HG02943 (cell line): ENCODE measurements around the gene MAGI2.
"Not testable (repeated sequence)": the region's sequence is repeated elsewhere in the genome, so short reads cannot be mapped to it uniquely, and the experiment has no call there.

ENCODE experiments used
- ATAC-seq: cut with Tn5 transposase; IDR thresholded peaks from one replicate; pipeline ENCODE4 v1.9.1; 2021; ENCODE audit warnings: mild to moderate bottlenecking, low read depth, moderate library complexity; ENCODE audit not compliant: unreplicated experiment

Gene MAGI2

DNA sequence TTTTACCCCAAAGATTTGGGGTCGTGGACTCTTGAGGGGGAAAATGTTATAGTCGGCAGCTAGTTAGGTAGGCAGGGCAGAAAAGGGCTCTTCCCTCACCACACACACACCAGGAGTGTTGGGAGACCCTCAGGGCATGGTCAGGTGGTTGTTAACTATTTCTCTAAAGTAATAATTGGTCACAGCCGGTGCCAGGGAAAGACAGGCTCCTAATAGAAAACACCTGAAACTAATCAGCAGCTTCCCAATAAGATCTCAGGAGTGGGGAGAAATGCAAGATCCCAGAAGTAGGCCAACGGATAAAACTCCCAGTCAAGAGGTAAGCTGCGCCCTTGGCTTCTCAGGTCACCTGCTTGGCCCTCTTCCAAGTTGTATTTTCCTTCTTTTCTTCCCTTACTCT, 1441.8 kb downstream of the MAGI2 start:
- ATAC-seq = no peak

- no peak for ATAC-seq
Measured at GRCh38 chr7:78007231-78007630, 1446.2 kb downstream of the MAGI2 start.

GRCh38 chr7:78006063-78006755, 1447.3 kb downstream of the MAGI2 start:
- no peak for ATAC-seq

DNA sequence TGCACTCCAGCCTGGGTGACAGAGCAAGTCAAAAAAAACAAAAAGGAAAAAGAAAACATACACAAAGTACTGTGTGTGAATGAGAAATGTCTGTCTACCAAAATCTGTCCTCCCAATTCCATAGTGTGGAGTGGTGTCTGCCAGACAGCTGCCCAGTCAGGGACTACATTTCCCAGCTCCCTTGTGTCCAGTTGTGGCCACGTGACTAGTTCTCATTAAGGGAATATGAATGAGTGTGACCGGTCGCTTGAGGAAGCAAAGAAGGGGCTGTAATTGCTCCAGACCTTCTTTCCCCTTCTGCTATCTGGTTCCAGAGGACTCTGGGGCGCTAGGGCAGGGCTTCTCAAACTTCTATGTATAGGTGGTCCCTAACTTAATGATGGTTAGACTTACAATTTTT, 1450.8 kb downstream of the MAGI2 start:
- no peak for ATAC-seq

DNA sequence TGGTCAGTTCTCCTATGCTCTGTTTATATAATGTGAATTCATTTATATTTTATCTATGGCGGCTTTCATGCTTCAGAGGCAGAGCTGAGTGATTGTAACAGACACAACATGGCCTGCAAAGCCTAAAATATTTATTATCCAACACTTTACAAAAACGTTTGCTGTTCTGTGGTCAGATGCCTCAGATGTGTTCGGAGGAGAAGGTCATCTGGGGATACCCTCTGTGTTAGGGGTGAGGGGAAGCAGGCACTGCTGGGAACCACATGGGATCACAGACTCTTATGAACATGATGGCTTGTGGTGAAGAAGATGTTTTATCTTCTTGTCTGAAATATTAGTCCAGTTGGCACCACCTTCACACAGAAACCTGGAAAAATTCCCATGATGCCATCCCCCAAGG, 1451.4 kb downstream of the MAGI2 start:
- no peak for ATAC-seq

DNA sequence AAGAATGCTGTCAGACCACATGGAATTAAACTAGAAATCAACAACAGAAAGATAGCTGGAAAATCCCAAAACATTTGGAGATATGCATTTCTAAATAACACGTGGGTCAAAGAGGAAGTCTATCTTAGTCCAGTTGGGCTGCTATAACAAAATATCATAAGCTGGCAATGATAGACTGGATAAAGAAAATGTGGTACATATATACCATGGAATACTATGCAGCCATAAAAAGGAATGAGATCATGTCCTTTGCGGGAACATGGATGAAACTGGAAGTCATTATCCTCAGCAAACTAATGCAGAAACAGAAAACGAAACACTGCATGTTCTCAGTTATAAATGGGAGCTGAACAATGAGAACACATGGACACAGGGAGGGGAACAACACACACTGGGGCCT, 1454.3 kb downstream of the MAGI2 start:
- not testable (repeated sequence) for ATAC-seq

GRCh38 chr7:77995717-77996116, 1457.8 kb downstream of the MAGI2 start:
- ATAC-seq = no peak

GRCh38 chr7:77993838-77994237, 1459.6 kb downstream of the MAGI2 start:
- no peak for ATAC-seq

DNA sequence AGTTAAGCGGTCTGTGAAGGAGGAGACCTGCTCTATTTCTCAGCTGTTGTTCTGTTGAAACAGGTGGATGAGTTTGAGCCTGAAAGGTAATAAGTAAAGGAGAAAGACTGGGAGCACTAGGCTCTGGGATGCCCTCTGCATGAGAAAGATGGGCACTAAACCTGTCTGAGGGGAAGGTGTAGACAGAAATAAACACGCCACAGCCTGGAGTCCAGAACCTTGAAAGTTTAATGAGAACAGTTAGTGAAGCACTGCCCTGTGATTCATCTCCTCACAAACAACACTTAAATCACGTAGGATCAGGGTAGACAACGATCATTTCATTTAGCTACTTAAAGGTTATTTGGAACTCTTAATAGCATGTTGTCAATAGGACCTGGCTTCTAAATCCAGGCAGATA, 1461.8 kb downstream of the MAGI2 start:
- ATAC-seq = no peak

DNA sequence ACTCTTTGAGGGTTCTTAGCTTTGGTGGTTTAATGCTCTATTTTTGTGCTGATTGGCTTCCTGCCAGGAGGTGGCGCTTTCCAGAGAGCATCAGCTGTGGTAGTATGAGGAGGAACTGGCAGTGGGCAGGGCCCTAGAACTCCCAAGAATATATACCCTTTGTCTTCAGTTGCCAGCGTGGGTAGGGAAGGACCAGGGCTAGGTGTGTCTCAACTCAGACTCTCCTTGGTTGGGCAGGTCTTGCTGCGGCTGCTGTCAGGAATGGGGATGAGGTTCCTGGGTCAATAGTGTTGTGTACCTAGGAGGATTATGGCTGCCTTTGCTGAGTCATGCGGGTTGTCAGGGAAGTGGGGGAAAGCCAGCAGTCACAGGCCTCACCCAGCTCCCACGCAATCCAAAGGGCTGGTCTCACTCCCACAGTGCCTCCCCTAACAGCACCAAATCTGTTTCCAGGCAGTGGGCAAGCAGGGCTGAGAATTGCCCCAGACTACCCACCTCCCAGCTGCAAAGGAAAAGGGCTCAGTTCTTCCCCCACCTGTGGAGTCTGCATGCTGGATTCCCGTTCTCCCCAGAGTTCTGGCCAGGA, 1463.4 kb downstream of the MAGI2 start:
- ATAC-seq = no peak

DNA sequence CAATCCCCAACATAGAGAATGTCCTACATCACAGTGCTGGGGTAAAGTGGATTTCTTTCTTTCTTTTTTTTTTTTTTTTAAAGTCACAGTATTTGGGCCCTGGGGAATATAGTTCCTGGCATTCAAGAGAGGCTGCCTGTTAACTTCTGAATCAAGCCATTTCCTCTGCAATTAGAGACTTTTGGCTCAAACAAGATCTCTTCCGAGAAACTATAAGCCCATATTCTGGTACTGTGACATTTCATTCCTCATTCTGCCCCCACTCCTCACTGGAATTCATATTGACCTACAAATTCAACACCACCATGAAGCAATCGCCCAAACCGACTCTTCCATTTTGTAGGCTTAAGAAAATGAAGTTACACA, 1467.5 kb downstream of the MAGI2 start:
- ATAC-seq = no peak

DNA sequence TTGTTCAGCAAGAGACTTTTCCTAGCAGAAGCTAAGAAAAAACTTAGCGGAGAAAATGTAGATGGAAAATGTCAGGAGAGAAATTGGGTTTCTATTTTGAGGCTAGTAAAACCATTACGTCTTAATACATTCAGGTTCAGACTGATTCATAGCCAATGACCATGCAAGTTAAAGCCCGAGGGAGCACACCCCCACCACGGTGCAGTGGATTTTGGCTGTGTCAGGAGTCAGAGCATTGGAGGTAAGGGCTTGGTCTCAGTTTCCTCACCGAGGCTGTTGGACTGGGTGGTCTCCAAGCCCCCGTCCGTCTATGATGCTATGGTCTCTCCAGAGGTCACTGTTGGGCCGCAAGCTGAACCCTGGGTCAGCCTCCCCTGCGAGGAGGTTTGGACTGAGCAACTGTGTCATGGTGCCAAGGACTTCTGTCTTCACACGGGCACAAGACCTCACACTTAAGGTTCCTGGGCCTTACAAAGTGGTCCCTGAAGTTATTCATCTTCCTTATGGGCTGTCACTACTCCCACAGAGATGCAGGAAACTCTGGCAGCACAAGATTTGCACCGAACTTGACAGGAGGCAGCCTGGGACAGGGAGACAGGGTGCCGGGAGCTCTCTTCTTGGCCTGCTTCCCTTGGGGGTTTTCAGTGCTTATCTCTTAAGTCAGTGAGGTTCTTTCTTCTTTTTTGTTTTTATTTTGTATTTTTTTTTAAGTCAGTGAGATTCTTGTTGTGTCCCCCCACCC, 1468.1 kb downstream of the MAGI2 start:
- ATAC-seq = no peak

DNA sequence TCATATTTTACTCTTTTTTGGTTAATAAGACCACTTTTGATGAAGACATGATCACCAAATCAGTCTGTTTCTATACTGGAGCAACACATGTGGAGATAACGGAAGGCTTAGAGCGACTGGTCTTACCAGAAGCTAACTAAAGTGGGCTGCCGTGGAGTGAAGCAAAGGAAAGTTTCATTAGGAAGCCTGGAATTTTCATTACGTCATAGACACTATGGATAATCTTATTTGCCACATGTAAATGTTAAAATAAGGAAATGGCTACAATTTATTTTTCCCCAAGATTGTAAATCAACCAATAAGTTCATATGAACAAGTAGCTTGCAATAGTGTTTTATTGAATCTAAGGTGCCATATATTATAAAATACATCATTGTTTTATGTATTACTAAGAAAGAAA, 1469.5 kb downstream of the MAGI2 start:
- ATAC-seq = no peak

GRCh38 chr7:77982926-77983550, 1470.4 kb downstream of the MAGI2 start:
- ATAC-seq = no peak

GRCh38 chr7:77980087-77980713, 1473.3 kb downstream of the MAGI2 start:
- no peak for ATAC-seq

- no peak for ATAC-seq
Measured at GRCh38 chr7:77979219-77979618, 1474.2 kb downstream of the MAGI2 start.

DNA sequence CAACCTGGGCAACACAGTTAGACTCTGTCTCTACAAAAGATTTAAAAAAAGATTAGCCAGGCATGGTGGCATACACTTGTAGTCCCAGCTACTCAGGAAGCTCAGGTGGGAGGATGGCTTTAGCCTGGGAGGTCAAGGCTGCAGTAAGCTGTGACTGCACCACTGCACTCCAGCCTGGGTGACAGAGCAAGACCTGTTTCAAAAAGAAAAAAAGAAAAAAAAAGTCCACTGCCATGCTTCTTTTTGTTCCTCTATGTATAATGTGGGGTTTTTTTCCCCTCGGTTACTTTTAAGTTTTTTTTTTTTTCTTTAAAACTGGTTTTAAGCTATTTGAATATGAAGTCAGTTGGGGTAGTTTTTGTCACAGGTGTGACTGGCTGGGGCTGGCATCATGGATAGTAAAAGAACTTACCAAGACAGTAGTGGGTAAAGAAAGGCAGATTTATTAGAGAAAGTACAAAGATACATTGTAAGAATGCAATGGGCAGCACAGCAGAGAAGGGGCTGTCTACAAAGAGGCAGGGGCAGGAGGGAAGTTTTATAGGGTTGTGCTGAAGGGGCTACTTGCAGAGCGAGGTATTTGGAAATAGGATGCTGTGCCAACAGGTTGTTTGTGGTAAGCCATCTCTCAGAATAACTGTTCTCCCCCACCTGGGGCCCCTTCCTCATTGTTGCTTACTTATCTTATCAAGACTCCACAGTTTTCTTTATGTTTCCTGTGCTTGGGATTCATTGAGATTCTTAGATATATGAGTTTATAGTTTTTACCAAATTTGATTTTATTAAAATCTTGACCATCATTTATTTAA, 1477.6 kb downstream of the MAGI2 start:
- ATAC-seq = no peak

DNA sequence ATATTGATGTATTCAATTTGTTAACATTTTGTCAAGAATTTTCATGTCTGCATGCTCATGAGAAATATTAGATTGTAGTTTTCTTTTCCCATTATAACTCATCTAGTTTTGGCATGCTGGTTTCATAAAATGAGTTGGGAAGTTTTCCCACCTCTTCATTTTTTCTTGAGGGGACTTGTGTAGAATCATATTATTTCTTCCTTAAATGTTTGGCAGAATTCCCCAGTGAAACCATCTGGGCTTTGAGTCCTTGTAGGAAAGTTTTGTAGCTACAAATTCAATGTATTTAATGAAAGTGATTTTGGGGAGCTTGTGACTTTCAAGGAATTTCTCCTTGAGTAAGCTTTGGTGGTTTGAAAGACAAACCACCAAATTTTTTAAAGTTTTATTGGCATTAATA, 1481.7 kb downstream of the MAGI2 start:
- no peak for ATAC-seq

- ATAC-seq = no peak
Measured at GRCh38 chr7:77967429-77967828, 1486.0 kb downstream of the MAGI2 start.
